Activated naive CD4-positive, alpha-beta T cell (primary cell): ENCODE data around the gene CD58.

Source experiments
- DNase-seq, 4 experiments: peaks; one replicate each; lab custom pipeline; 2025; lab: John Stamatoyannopoulos, UW

Gene CD58

GRCh38 chr1:116538544-116538943, 32.3 kb downstream of the CD58 start:
- DNase-seq, result no peak

GRCh38 chr1:116537898-116538297, 32.9 kb downstream of the CD58 start:
- no peak for DNase-seq

GRCh38 chr1:116537040-116537831, 33.6 kb downstream of the CD58 start:
- DNase-seq, result no peak

GRCh38 chr1:116534014-116534739, 36.6 kb downstream of the CD58 start:
- no peak for DNase-seq

- DNase-seq, result no peak
Measured at GRCh38 chr1:116533429-116533820, 37.4 kb downstream of the CD58 start.

DNA sequence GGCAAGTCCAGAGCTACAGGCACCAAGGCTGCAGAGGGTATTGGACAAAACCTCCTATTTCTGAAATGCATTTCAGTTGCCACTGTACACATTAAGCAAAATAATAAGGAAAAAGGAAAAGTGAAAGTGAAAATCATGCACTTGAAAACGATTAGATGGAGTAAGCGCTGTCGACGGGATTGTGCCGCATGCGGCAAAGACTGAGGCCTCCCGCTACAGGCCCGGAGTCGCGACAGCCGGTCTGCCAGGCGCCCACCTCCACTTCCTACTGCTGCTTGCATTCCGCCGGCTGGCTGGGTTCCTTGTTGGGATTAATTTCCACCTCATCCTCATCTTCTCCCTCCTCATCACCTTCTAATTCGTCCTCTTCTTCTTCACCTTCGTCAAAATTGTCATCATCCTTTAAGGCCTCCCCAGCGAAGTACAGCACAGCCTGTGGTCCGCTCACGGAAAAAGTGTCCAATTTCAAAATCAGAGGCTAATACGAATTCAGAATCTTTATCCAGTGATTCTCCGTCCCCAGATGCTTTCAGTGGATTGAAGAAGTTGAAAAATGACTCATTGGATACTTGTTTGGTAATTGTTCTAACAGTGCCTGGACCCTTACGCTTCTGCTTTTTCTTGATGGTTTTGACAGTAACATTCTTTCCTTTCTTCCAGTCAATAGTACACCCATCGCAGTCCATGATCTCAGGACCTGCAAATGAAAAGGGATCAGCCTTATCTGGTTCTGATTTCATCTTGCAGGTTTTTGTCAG, 38.0 kb downstream of the CD58 start:
- no peak for DNase-seq

DNA sequence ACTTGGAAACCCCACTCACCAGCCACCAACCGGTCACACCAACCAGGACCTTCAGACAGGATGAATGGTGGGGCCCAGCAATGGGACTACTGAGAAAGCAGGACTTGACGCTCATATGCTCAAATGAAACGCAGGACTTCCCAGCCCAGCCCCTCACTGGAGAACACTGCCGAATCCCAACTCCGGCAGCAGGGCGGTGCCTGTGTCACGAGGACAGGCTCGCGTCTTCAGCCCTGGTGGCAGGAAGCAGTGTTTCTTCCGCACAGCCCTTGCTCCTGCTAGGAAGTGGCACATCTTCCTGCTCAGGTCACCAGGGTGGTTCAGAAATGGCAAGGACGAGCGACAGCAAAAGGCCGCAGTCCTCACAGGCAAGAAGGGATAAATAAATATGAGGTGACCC, 38.9 kb downstream of the CD58 start:
- DNase-seq, result no peak

- DNase-seq, result no peak
Measured at GRCh38 chr1:116529681-116530080, 41.1 kb downstream of the CD58 start.

DNA sequence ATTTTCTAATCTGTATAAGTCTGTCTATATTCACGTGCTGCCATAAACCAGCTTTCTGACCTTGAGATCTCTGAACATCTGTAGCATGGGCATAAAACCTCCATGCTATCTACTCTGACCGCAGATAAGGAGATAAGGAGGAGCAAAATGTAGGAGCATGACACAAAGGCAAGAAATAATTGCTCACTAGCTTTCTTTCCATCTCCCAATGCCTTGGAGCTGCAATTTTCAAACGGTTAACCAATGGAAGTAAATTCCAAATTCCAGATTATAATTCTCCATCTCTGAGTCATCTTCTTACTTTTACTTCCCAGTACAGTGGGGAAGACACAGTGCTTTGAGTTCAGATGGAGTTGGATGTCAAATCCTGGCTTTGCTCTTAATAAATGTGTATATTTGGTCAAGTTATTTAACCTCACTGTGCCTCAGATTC, 41.6 kb downstream of the CD58 start:
- no peak for DNase-seq

DNA sequence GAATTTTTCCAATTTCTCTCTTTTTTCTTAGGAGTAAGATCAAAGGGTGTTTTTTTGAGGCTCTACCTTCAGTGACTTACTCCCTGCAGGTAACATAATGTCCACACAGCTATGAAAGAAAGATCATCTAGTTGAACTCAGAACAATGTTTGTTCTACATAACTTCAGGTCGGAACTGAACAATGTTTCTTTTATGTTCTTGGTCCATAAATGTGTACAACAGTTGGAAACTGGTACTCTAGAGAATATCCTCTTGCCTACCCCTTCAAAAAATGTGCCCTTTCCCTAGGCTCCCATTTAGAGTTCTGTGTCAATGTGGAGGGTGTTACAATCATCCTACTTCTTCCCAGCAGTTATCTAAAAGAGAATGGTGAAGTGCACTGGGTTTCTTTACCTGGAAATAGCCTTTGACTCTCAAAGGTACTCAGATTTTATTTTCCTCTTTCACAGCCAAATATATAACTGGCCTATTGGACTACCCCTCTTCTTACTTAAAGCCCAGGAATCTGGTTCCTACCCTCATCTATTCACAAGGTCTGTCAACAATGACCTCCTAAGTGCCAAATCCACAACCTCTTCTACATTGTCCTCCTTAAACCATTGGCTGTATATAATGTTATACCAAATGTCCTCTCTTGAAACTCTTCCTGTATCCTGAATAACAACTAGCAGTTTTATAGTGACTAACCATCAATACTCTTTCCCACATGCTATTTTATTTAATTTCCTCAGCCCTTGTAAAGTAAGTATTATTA, 42.3 kb downstream of the CD58 start:
- DNase-seq, result no peak

GRCh38 chr1:116525440-116525839, 45.4 kb downstream of the CD58 start:
- DNase-seq, result no peak

GRCh38 chr1:116521186-116521585, 49.6 kb downstream of the CD58 start:
- DNase-seq, result no peak

GRCh38 chr1:116518400-116518799, 52.4 kb downstream of the CD58 start:
- DNase-seq, result no peak

- DNase-seq, result no peak
Measured at GRCh38 chr1:116516631-116517030, 54.2 kb downstream of the CD58 start.

DNA sequence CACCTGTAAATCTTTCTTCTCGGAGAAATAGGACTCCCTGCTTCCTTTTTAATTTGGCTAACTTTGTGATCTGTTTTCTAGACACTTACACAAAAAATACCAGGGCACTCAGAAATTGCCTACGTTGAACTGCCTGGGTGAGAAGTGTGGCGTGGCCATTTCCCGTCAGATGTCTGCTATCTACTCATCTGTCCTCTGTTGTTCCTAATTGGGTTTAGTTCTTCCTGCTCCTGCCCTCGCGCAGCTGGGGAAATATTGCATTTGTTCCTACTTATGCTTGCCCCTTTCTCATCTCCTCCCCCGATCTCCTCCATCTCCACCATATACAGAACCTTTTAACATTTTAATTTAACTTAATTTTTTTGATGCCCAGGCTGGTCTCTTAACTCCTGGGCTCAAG, 55.1 kb downstream of the CD58 start:
- no peak for DNase-seq

- DNase-seq, result no peak
Measured at GRCh38 chr1:116514708-116515525, 55.9 kb downstream of the CD58 start.

DNA sequence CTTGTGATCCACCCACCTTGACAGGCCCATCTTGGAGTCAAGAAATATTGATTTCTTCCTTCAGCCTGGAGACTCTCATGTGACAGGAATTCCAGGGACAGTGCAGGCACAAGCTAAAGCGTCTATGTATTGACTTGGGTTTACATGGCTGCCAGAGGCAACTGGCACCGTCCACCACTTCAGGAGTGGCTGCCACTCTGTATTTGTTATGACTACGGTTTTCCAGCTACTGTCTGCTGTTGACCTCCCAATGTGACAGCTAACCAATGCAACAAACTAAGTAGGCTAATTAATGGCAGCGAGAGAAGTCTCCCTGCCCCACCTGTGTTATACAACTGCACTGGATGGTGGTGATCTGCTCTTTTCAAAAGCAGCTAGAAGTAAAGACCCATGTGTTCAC, 56.9 kb downstream of the CD58 start:
- no peak for DNase-seq

GRCh38 chr1:116511459-116512019, 59.3 kb downstream of the CD58 start:
- DNase-seq, result no peak

GRCh38 chr1:116510361-116510760, 60.5 kb downstream of the CD58 start:
- no peak for DNase-seq
